ENCODE results near the gene U2AF2.

Gene U2AF2

DNA sequence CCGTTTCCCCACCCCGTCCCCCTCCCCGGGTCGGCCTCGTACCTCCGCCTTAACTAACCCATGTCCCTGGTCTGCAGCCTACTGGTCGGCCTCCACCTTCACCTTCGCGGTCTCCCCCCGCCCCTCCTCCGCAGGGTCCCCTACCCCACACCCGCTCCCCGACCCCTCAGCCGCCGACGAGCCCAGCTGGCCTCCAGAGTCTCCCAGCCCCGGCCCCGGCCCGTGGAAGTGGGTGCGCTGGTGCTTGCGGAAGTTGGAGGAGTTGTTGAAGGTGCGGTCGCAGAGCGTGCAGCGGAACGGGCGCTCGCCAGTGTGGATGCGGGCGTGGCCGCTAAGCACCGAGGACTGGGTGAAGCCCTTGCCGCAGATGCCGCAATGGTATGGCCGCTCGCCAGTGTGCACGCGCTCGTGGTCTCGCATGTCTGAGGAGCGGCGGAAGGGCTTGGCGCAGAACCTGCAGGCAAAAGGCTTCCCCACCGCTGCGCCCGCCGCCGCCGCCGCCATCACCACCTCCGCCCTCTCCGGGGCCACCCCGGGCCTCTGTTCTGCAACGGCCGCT, 33.1 kb upstream of the U2AF2 start:
- DNase-seq (ENCODE audit: low read depth), result no peak

DNA sequence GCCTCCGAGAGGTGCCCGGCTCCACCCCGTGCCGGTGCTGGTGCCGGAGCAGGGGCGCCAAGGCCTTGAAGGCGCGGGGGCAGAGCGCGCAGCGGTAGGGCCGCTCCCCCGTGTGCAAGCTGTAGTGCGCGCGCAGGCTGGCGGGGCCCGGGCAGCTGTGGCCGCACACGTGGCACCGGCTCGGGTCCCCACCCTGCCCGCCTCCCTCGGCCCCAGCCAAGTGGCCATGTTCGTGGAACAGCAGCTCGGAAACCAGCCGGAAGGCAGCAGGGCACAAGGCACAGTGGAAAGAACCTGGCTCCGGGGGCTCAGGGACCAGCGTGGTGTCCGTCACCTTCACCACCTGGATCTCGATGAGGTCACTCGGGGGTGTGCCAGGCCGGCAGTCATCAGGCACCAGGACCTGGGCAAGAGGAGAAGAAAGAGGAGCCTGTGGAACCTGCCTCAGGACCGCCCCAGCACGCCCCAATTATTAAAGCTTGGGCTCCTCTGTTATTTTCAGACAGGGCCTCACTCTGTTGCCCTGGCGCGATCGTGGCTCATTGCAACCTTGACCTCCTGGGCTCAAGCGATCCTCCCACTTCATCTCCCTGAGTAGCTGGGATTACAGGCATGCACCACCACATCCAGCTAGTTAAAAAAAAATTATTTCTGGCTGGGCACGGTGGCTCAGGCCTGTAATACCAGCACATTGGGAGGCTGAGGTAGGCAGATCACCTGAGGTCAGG, 32.4 kb upstream of the U2AF2 start:
- no peak for DNase-seq (ENCODE audit: low read depth)

DNA sequence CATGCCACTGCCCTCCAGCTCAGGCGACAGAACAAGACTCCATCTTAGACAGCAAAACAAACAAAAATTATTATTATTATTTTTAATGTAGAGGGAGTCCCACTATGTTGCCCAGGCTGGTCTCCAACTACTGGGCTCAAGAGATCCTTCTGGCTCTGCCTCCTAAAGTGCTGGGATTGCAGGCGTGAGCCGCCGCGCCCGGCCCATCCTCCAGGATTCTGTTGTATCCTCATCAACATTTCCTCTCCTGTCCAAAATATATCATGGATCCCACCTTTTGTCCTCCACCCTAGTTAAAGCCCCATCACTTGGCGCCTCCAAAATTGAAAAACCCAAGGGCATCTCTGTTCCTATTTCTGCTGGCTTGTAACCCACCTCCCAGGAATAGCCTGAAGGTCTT, 31.7 kb upstream of the U2AF2 start:
- no peak for DNase-seq (ENCODE audit: low read depth)

DNA sequence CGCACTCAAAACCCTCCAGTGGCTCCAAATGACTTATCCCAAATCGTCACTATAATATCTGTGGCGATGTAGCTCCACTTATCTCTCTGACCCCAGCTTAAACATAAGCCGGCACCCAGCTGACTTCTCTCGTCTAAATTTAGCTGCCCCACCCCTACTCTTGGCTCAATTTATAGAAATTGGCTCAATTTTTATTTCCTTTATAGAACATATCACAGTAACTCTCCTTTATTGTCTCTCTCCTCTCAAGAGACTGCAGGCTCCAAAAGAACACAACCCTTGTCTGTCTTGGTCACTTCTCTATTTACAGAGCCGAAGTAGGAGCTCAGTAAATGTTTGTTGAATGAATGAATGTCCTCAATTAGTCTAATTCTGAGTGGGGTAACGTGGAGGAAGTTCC, 31.3 kb upstream of the U2AF2 start:
- DNase-seq (ENCODE audit: low read depth), result no peak

DNA sequence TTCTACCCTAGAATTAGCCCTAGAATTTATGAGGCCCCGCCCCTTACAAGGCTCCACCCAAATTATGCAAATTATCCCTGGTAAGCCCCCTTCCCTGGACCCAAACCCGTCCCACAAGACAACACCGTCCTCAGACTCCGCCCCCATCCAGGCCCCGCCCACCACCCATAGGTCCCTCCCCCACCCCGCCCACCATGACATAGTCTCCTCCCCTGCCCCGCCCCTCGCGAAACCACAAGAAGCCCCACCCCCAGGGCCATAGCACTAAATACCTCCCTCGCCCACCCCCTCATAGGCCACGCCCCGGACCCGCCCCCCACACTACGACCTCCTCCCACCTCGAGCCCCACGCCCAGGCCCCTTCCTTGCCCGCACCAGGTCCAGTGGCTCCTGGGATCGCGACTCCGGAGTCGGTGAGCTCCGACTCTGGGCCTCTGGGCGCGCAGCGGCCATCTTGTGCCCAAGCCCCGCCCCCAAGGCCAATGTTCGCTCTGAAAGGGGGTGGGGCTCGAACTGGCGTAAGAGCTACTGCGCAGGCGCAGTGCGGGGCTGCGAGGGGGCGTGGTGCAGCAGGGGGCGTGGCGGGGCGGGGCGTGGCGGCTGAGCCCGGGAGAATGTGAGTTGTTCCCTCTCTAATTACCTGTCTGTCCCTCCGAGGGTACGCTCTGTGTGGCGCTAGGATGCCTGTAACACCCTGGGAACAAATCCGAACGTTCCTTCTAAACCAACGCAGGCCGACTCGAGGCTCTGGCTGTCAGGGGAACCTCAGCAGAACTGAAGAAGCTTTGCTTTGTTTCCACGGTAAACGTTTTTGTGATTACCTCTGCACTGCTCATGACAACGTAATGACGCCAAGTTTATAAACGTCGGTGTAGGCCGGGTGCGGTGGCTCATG, 30.5 kb upstream of the U2AF2 start, which contains the start of gene ZNF784:
ZNF784 (minus strand) TSS at position 458 of the 895 bp plus-strand sequence; CDS start at position 453, 5 bp downstream.
- DNase-seq (ENCODE audit: low read depth), result peak; percentile 92

GRCh38 chr19:55625004-55625326, 29.9 kb upstream of the U2AF2 start:
- DNase-seq (ENCODE audit: low read depth), result no peak

DNA sequence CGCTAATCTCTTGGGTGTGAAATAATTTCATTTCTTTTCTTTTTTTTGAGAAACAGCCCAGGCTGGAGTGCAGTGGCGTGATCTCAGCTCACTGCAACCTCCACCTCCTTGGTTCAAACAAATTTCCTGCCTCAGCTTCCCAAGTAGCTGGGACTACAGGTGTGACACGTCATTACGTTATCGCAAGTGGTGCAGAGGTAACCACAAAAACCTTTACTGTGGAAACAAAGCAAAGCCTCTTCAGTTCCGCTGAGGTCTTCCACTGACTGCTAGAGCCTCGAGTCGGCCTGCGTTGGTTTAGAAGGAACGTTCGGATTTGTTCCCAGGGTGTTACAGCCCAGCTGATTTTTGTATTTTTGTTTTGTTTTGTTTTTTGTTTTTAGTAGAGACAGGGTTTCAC, 28.5 kb upstream of the U2AF2 start:
- DNase-seq (ENCODE audit: low read depth), result no peak

- DNase-seq (ENCODE audit: low read depth), result peak; percentile 93
Measured at GRCh38 chr19:55632463-55632834, 22.4 kb upstream of the U2AF2 start.

DNA sequence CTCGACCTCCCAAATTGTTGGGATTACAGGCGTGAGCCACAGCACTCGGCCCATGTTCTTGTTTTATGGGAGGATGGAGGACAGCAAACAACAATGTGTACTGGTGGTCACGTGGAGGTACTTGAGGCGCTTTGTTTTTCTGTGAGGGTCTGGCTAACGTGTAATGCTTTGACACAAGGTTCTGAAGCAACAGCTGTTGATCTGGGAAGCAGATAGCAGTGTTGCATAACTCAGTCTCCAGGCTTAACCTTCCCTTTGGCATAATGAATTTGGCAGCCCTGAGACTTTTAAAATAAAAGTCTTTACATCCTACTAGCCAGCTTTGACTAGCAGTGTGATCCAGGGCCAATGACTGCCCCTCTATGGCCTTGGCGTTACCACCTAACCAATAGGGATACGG, 21.0 kb upstream of the U2AF2 start:
- no peak for DNase-seq (ENCODE audit: low read depth)

DNA sequence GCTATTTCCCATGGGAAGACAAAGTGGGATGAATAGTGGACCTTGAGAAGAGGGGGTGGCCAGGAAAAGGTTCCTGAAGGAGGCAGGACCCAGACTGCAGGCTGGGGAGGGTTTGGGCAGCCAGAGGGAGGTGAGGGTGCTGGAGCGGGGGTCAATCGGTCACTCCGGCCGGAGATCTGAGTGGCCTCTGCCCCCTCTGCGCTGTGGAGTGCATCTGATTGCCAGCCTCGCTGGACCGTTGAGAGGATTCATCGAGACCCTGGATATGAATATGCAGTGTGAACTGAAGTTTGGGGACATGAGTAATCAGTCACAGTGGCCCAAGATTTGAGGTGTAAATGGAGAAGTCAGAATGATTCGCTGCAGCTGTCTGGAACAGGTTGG, 19.5 kb upstream of the U2AF2 start:
- DNase-seq (ENCODE audit: low read depth), result no peak

- DNase-seq (ENCODE audit: low read depth), result no peak
Measured at GRCh38 chr19:55635856-55636440, 18.9 kb upstream of the U2AF2 start.

DNA sequence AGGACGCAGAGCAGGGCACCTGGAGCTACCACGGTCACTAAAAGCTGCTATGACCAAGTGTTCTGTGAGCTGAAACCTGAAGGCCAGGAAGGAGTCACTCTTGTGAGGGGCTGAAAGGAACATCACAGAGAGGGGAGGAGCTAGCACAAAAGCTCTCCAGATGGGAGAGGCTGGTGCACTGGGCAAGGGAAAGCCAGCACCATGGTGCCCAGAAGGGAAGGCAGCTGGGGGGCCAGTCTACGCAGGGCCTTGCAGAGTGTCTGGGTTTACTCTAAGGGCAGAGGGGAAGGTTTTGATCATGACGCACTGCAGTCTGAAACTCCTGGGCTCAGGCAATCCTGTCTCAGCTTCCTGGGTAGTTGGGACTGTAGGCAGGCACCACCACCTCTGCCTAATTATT, 18.1 kb upstream of the U2AF2 start:
- DNase-seq (ENCODE audit: low read depth), result no peak

DNA sequence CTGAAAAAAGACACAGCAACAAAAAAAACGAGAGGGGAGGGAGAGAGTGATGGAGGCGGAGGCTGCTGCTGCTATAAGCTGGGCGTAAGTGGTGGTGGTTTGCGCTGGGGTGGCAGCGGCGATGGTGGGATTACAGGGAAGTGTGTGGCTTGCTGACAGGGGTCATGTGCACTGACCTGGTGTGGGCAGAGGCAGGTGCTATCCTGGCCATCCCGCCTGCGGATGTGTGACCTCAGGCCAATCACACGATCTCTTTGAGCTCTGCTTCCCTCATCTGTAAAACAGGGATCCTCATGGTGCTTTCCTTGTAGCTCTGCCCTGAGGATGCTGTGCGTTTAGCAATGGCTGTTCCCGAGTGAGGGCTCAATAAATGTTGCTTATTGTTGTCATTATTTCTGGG, 17.3 kb upstream of the U2AF2 start:
- no peak for DNase-seq (ENCODE audit: low read depth)

DNA sequence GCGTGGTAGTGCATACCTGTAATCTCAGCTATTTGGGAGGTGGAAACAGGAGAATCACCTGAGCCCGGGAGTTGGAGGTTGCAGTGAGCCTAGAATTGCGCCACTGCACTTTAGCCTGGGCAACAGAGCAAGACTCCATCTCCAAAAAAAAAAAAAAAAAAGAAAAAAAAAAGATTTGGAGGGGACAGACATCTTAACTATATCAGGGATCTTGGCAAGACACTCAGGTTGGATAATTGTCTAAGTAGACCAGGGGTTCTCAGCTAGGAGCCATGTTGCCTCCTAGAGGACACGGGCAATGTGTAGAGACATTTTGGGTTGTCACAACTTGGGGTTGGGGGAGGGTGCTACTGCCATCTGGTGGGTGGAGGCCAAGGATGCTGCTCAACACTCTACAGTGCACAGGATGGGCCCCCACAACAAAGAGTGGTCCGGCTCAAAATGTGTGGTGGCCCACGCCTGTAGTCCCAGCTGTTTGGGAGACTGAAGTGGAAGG, 15.9 kb upstream of the U2AF2 start:
- DNase-seq (ENCODE audit: low read depth), result peak; percentile 61

GRCh38 chr19:55640043-55640576, 14.7 kb upstream of the U2AF2 start:
- DNase-seq (ENCODE audit: low read depth), result peak; percentile 60

GRCh38 chr19:55640577-55641425, 14.0 kb upstream of the U2AF2 start, which contains the start of gene ZNF580:
Gene ZNF580 (plus strand): TSS chr19:55641002. CDS start chr19:55642509, 1,507 bp downstream.
- peak; percentile 80 for DNase-seq (ENCODE audit: low read depth)

DNA sequence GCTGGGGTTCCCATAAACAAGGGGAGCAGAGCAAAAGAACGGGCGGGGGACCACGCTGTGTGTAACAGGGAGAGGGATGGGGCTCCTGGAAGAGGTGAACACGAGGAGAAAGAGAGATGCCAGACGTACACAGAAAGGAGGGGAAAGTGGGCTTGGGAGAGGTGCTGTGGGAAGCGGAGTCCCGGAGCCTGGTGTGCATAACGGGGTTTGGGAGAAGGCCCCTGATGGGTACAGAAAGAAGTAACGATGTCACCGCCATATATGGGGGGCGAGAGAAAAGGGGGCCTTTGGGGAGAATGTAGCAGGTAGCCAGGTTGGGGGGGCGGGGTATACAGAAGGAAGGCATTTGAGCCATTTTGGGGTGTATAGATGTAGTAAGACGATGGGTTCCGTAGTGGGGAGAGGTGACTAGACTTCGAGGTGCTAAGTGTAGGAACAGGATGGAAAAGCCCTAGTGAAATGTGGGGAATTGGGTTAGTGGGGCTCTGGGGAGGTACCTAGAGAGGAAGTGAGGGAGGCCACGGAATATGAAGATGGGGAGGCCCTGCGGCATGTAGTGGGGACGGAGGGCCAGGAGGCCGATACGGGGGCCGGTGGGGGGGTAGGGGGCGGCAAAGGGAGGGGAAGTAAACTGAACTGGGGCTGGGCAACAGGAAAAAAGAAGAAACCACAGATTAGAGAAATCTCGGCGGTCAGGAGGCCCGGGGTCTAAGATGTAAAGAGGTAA, 13.2 kb upstream of the U2AF2 start:
- peak; percentile 53 for DNase-seq (ENCODE audit: low read depth)

GRCh38 chr19:55642153-55643002, 12.5 kb upstream of the U2AF2 start:
- peak; percentile 34 for DNase-seq (ENCODE audit: low read depth)

All from ELR (cell line).